Neural crest cell (in vitro differentiated cells): ENCODE results near the gene GDF10. TPM values are rescaled to one million over a fixed set of nuclear protein-coding genes. Genes with fewer than 3 reads are reported as not detected.

Source experiments
- DNase-seq: peaks from one replicate; pipeline ENCODE4 v3.0.0; 2021; ENCODE audit warnings: low read depth, mixed read lengths, low spot score
- H3K27ac Mint-ChIP-seq: one replicate; pipeline ENCODE4 v1.8.0; 2021; ENCODE audit warnings: mild to moderate bottlenecking, mixed read lengths; ENCODE audit not compliant: unreplicated experiment
- H3K27me3 Mint-ChIP-seq: 2 replicates; pipeline ENCODE4 v1.8.0; 2021; ENCODE audit warnings: low read depth, mild to moderate bottlenecking, mixed read lengths
- H3K36me3 Mint-ChIP-seq: 2 replicates; pipeline ENCODE4 v1.8.0; 2021; ENCODE audit warnings: low read depth, mild to moderate bottlenecking, mixed read lengths
- H3K4me1 Mint-ChIP-seq: 2 replicates; pipeline ENCODE4 v1.8.0; 2021; ENCODE audit warnings: mixed read lengths
- H3K4me3 Mint-ChIP-seq: one replicate; pipeline ENCODE4 v1.8.0; 2021; ENCODE audit warnings: mild to moderate bottlenecking, mixed read lengths
- H3K9me3 Mint-ChIP-seq: 2 replicates; pipeline ENCODE4 v1.8.0; 2021; ENCODE audit warnings: mixed read lengths
- CTCF ChIP-seq: fragments of 200-600 bp; sonication (generic); conservative IDR thresholded peaks from 2 replicates; pipeline ENCODE4 v1.5.0; 2021; ENCODE audit warnings: antibody characterized with exemption, mild to moderate bottlenecking
- total RNA-seq: library from RNA; stranded (reverse); gene quantifications from 2 replicates; pipeline ENCODE4 v1.2.1, GENCODE V29; 2021

The GDF10 gene
- total RNA-seq, 1 donor from 2014 or later, result 2.9 TPM

- H3K27me3 Mint-ChIP-seq, result no peaks in the 10 kb centered on the region
- no peak overlapping the region for H3K4me3 Mint-ChIP-seq
- no peak overlapping the region for H3K27ac Mint-ChIP-seq
- no peak for TF ChIP-seq CTCF
- no peaks in the 10 kb centered on the region for H3K36me3 Mint-ChIP-seq
- H3K4me1 Mint-ChIP-seq, result no peaks in the 10 kb centered on the region
- H3K9me3 Mint-ChIP-seq, result peaks cover 2% of the 10 kb centered on the region
- no peak for DNase-seq
Observed at GRCh38 chr10:47262606-47263533, 37.1 kb upstream of the GDF10 start.

- peaks cover 4% of the 10 kb centered on the region for H3K4me1 Mint-ChIP-seq
- no peak for TF ChIP-seq CTCF
- H3K9me3 Mint-ChIP-seq, result peaks cover 2% of the 10 kb centered on the region
- no peaks in the 10 kb centered on the region for H3K27me3 Mint-ChIP-seq
- H3K27ac Mint-ChIP-seq, result no peak overlapping the region
- H3K4me3 Mint-ChIP-seq, result no peak overlapping the region
- H3K36me3 Mint-ChIP-seq, result no peaks in the 10 kb centered on the region
- no peak for DNase-seq
Observed at GRCh38 chr10:47264797-47265281, 35.2 kb upstream of the GDF10 start.

GRCh38 chr10:47266602-47267001 lies 33.4 kb upstream of the GDF10 start:
- no peak for TF ChIP-seq CTCF
- H3K27me3 Mint-ChIP-seq, result no peaks in the 10 kb centered on the region
- no peak overlapping the region for H3K27ac Mint-ChIP-seq
- H3K9me3 Mint-ChIP-seq, result peaks cover 4% of the 10 kb centered on the region
- DNase-seq, result no peak
- peaks cover 4% of the 10 kb centered on the region for H3K4me1 Mint-ChIP-seq
- no peaks in the 10 kb centered on the region for H3K36me3 Mint-ChIP-seq
- H3K4me3 Mint-ChIP-seq, result no peak overlapping the region

GRCh38 chr10:47268696-47269095 lies 31.3 kb upstream of the GDF10 start:
- no peak overlapping the region for H3K4me3 Mint-ChIP-seq

GRCh38 chr10:47269294-47269693 lies 30.7 kb upstream of the GDF10 start:
- Mint-ChIP-seq H3K36me3 (peaks cover 4% of the 10 kb centered on the region), H3K27me3 (no peaks in the 10 kb centered on the region), H3K9me3 (peaks cover 11% of the 10 kb centered on the region), H3K27ac (no peak overlapping the region), H3K4me3 (no peak overlapping the region), H3K4me1 (peaks cover 4% of the 10 kb centered on the region)
- no peak for DNase-seq
- peak; percentile 23 for TF ChIP-seq CTCF

More at GRCh38 chr10:47268696-47269095, 31.3 kb upstream of the GDF10 start:
- peaks cover 10% of the 10 kb centered on the region for H3K9me3 Mint-ChIP-seq
- H3K36me3 Mint-ChIP-seq, result peaks cover 3% of the 10 kb centered on the region
- H3K27ac Mint-ChIP-seq, result no peak overlapping the region
- TF ChIP-seq CTCF, result no peak
- H3K4me1 Mint-ChIP-seq, result peaks cover 4% of the 10 kb centered on the region
- no peak for DNase-seq
- H3K27me3 Mint-ChIP-seq, result no peaks in the 10 kb centered on the region
